Small intestine (tissue), 7 donors: ENCODE data around the gene CCNY. TPM values are rescaled to one million over a fixed set of nuclear protein-coding genes. Genes with fewer than 3 reads are reported as not detected.

Experiments
- DNase-seq, 2 donors: peaks; one replicate each; pipeline versions ENCODE4 v3.0.0 to v3.0.0-alpha.2; 2013
- FAIRE-seq: peaks from 2 replicates; lab custom pipeline; 2012; peaks lifted over from hg19 to GRCh38; lab: Jason Lieb, UNC
- H3K27ac ChIP-seq, 3 donors: one replicate each; pipeline ENCODE4 v1.5.1; 2013; ENCODE audit warnings: low read length in 2 of 3, mild to moderate bottlenecking in 2 of 3, control low read depth in 1 of 3, inconsistent platforms in 1 of 3, low read depth in 1 of 3, moderate library complexity in 1 of 3
- H3K27me3 ChIP-seq, 3 donors: one replicate each; pipeline ENCODE4 v1.6.1; 2013; ENCODE audit warnings: low read length in 3 of 3, inconsistent platforms in 1 of 3; ENCODE audit not compliant: control insufficient read depth in 3 of 3, insufficient read depth in 3 of 3
- H3K36me3 ChIP-seq, 3 donors: one replicate each; pipeline ENCODE4 v1.6.1; 2013; ENCODE audit warnings: low read length in 3 of 3, inconsistent platforms in 1 of 3, low read depth in 1 of 3, mild to moderate bottlenecking in 1 of 3, moderate library complexity in 1 of 3; ENCODE audit not compliant: control insufficient read depth in 3 of 3, insufficient read depth in 2 of 3
- H3K4me1 ChIP-seq, 3 donors: one replicate each; pipeline ENCODE4 v1.6.1; 2013; ENCODE audit warnings: low read length in 2 of 3, inconsistent platforms in 1 of 3, low read depth in 1 of 3, mild to moderate bottlenecking in 1 of 3, moderate library complexity in 1 of 3; ENCODE audit not compliant: control insufficient read depth in 3 of 3, insufficient read depth in 2 of 3
- H3K4me3 ChIP-seq, 3 donors: one replicate each; pipeline ENCODE4 v1.5.1; 2013; ENCODE audit warnings: low read length in 3 of 3, control low read depth in 1 of 3, inconsistent platforms in 1 of 3, low read depth in 1 of 3, mild to moderate bottlenecking in 1 of 3, moderate library complexity in 1 of 3
- H3K9me3 ChIP-seq, 2 donors: one replicate each; pipeline ENCODE4 v1.6.1; 2013; ENCODE audit warnings: low read depth in 1 of 2, low read length in 1 of 2; ENCODE audit not compliant: control insufficient read depth in 2 of 2, insufficient read depth in 1 of 2
- WGBS, 3 donors: extraction: QIAGEN DNeasy Blood & Tissue Kit; methylation state at CpG; one replicate each; pipeline ENCODE4 v1.1.7; 2013; 5-methylcytosine and 5-hydroxymethylcytosine counted together
- polyA plus RNA-seq, 4 donors: library from polyadenylated mRNA; stranded (reverse) in 3 of 4; unstranded in 1 of 4; fragments of 200-250 nt in 3 of 4; fragments of 120-200 nt in 1 of 4; gene quantifications; one replicate each; pipeline versions ENCODE4 v1.2.1 to v1.2.3, GENCODE V29; 2013
- donor health status: healthy with polysubstance abuse.
- donor health status: control.
- donor health status: control.
- donor health status: Bipolar disorder and iron deficiency.
- donor health status: healthy.

CCNY gene
- polyA plus RNA-seq, 4 donors = 26.7 to 50.2 (median 32.3) TPM

GRCh38 chr10:35465673-35466072 is 129.4 kb downstream of the CCNY start:
- no peak for DNase-seq
- Histone ChIP-seq H3K4me3 (no peak overlapping the region), H3K27me3 (no peaks in the 10 kb centered on the region), H3K9me3 (no peaks in the 10 kb centered on the region), H3K4me1 (peaks cover 17 to 34% (median 34%) of the 10 kb centered on the region in 3 donors), H3K36me3 (peaks cover 0 to 2% (median 0%) of the 10 kb centered on the region in 3 donors), H3K27ac (peak overlapping the region in 1 of 3 donors; percentile 67)
- FAIRE-seq = no peak
- 42 to 63% (median 55%) methylated on average over 5 of the region's 5 CpGs for WGBS, 3 donors

- 68 to 90% (median 76%) methylated on average over 4 to 5 of the region's 5 CpGs for WGBS, 3 donors
- Histone ChIP-seq H3K27me3 (no peaks in the 10 kb centered on the region), H3K4me3 (no peak overlapping the region), H3K36me3 (peaks cover 0 to 2% (median 0%) of the 10 kb centered on the region in 3 donors), H3K4me1 (peaks cover 17 to 34% (median 30%) of the 10 kb centered on the region in 3 donors), H3K9me3 (no peaks in the 10 kb centered on the region), H3K27ac (no peak overlapping the region)
- no peak for DNase-seq
- no peak for FAIRE-seq
Observed at GRCh38 chr10:35466170-35466569, 129.9 kb downstream of the CCNY start.

GRCh38 chr10:35466661-35467060 is 130.4 kb downstream of the CCNY start:
- Histone ChIP-seq H3K9me3 (no peaks in the 10 kb centered on the region), H3K4me3 (no peak overlapping the region), H3K27ac (no peak overlapping the region), H3K4me1 (peaks cover 17 to 34% (median 27%) of the 10 kb centered on the region in 3 donors), H3K36me3 (peaks cover 0 to 2% (median 0%) of the 10 kb centered on the region in 3 donors), H3K27me3 (no peaks in the 10 kb centered on the region)
- 89 to 92% (median 91%) methylated on average over 4 of the region's 4 CpGs for WGBS, 3 donors
- DNase-seq = no peak
- no peak for FAIRE-seq

- Histone ChIP-seq H3K4me1 (peaks cover 15 to 32% (median 27%) of the 10 kb centered on the region in 3 donors), H3K4me3 (no peak overlapping the region), H3K27me3 (no peaks in the 10 kb centered on the region), H3K27ac (no peak overlapping the region), H3K9me3 (no peaks in the 10 kb centered on the region), H3K36me3 (peaks cover 0 to 2% (median 0%) of the 10 kb centered on the region in 3 donors)
- FAIRE-seq = no peak
- no peak for DNase-seq
Observed at GRCh38 chr10:35467186-35467585, 130.9 kb downstream of the CCNY start.

GRCh38 chr10:35470248-35470924 is 134.1 kb downstream of the CCNY start:
- Histone ChIP-seq H3K4me1 (peaks cover 0 to 15% (median 8%) of the 10 kb centered on the region in 3 donors), H3K9me3 (no peaks in the 10 kb centered on the region), H3K36me3 (peaks cover 0 to 4% (median 0%) of the 10 kb centered on the region in 3 donors), H3K4me3 (no peak overlapping the region), H3K27me3 (no peaks in the 10 kb centered on the region), H3K27ac (no peak overlapping the region)
- FAIRE-seq (no peak), DNase-seq (no peak)
- 86 to 90% (median 89%) methylated on average over 9 of the region's 9 CpGs for WGBS, 3 donors

- Histone ChIP-seq H3K36me3 (peaks cover 0 to 4% (median 0%) of the 10 kb centered on the region in 3 donors), H3K4me1 (peaks cover 0 to 9% (median 6%) of the 10 kb centered on the region in 3 donors), H3K27me3 (no peaks in the 10 kb centered on the region), H3K9me3 (no peaks in the 10 kb centered on the region), H3K4me3 (no peak overlapping the region), H3K27ac (no peak overlapping the region)
- no peak for DNase-seq
- 73 to 78% (median 76%) methylated on average over 5 of the region's 5 CpGs for WGBS, 3 donors
- no peak for FAIRE-seq
Observed at GRCh38 chr10:35470925-35471315, 134.6 kb downstream of the CCNY start.

GRCh38 chr10:35471435-35471834 is 135.1 kb downstream of the CCNY start:
- no peak for FAIRE-seq
- WGBS, 3 donors = 53 to 71% (median 65%) methylated on average over 3 of the region's 3 CpGs

DNA sequence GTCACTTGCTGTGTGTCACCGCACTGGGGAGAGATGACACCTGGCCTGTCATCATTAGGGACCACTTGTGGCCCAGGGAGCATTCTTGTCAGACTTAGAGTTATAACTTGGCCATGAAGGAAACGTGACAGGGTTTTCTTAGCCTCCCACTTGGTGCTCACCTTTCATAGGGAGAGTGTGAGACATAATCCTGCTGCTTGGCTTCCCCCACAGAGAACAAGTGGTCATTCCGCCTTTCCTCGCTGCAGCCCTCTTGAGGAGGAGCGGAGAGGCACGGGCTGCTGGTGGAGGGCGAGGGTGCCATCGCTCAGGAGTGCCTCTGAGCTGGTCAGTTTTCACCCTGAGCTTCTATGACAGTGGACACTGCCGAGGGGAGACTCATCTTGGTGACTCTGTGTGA is 143.8 kb downstream of the CCNY start:
- FAIRE-seq = no peak

More at GRCh38 chr10:35471435-35471834, 135.1 kb downstream of the CCNY start:
- Histone ChIP-seq H3K36me3 (peaks cover 0 to 4% (median 0%) of the 10 kb centered on the region in 3 donors), H3K4me1 (peaks cover 0 to 5% (median 2%) of the 10 kb centered on the region in 3 donors), H3K4me3 (no peak overlapping the region), H3K27me3 (no peaks in the 10 kb centered on the region), H3K27ac (no peak overlapping the region), H3K9me3 (no peaks in the 10 kb centered on the region)
- no peak for DNase-seq

More for the DNA sequence above, 143.8 kb downstream of the CCNY start:
- 92 to 96% (median 96%) methylated on average over 9 of the region's 9 CpGs for WGBS, 3 donors
- Histone ChIP-seq H3K27ac (no peak overlapping the region), H3K4me3 (no peak overlapping the region), H3K4me1 (no peaks in the 10 kb centered on the region), H3K27me3 (no peaks in the 10 kb centered on the region), H3K9me3 (no peaks in the 10 kb centered on the region), H3K36me3 (peaks cover 0 to 2% (median 0%) of the 10 kb centered on the region in 3 donors)
- no peak for DNase-seq
